Measurements from ENCODE around the gene ZDHHC15. TPM values are rescaled to one million over a fixed set of nuclear protein-coding genes. Genes with fewer than 3 reads are reported as not detected.
"Not testable (repeated sequence)": the region's sequence is repeated elsewhere in the genome, so short reads cannot be mapped to it uniquely, and the experiment has no call there.

The ZDHHC15 gene
- total RNA-seq, 1 experiment from 2014 or later, result 0.67 TPM

DNA sequence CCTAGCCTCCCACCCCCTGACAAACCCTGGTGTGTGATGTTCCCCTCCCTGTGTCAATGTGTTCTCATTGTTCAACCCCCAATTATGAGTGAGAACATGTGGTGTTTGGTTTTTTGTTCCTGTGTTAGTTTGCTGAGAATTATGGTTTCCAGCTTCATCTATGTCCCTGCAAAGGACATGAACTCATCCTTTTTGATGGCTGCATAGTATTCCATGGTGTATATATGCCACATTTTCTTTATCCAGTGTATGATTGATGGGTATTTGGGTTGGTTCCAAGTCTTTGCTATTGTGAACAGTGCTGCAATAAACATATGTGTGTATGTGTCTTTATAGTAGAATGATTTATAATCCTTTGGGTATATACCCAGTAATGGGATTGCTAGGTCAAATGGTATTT lies 174.2 kb downstream of the ZDHHC15 start:
- not testable (repeated sequence) for H3K9me3 ChIP-seq (replicated peaks); H3K27ac ChIP-seq; H3K27me3 ChIP-seq; DNase-seq; H3K4me1 ChIP-seq; H3K4me3 ChIP-seq; H3K36me3 ChIP-seq

- Histone ChIP-seq H3K27ac (no peak overlapping the region), H3K9me3 (replicated peaks) (peaks cover 6% of the 10 kb centered on the region; the same call in 1 of the 2 replicates), H3K27me3 (no peaks in the 10 kb centered on the region), H3K4me1 (no peaks in the 10 kb centered on the region), H3K4me3 (no peak overlapping the region), H3K36me3 (no peaks in the 10 kb centered on the region)
- DNase-seq, result peak in 1 of 2 experiments; percentile 24
Measured at GRCh38 chrX:75337525-75337924, 185.3 kb downstream of the ZDHHC15 start.

- DNase-seq, result no peak
Measured at GRCh38 chrX:75335127-75335458, 187.7 kb downstream of the ZDHHC15 start.

GRCh38 chrX:75334407-75335126 lies 188.3 kb downstream of the ZDHHC15 start:
- not testable (repeated sequence) for H3K27ac ChIP-seq; H3K9me3 ChIP-seq (replicated peaks); H3K36me3 ChIP-seq; H3K4me3 ChIP-seq; H3K27me3 ChIP-seq; H3K4me1 ChIP-seq; DNase-seq

More at GRCh38 chrX:75335127-75335458, 187.7 kb downstream of the ZDHHC15 start:
- Histone ChIP-seq H3K27me3 (no peaks in the 10 kb centered on the region), H3K9me3 (replicated peaks) (peaks cover 6% of the 10 kb centered on the region; the same call in 1 of the 2 replicates), H3K36me3 (no peaks in the 10 kb centered on the region), H3K4me1 (no peaks in the 10 kb centered on the region), H3K27ac (no peak overlapping the region), H3K4me3 (no peak overlapping the region)

DNA sequence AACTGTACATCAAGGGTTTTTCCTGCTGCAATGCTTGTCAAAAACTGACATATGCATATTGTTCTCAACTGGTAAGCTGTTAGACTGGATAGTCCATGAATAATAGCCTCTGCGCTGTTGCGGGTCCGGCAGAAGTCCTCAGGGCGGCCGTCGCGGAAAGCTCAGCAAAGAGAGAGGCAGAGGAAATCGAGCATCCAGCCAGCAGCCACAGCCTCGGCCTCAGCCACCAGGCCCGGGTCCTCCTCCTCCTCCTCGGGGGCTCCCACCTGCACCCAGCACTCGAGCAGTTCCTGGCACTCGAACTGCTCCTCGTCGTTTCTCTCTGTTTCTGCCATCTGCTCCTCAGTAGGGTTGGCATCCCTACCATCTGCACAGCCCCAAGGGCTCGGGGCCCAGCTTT lies 195.2 kb downstream of the ZDHHC15 start:
- Histone ChIP-seq H3K9me3 (replicated peaks) (no peaks in the 10 kb centered on the region), H3K27ac (no peak overlapping the region), H3K27me3 (no peaks in the 10 kb centered on the region), H3K4me3 (no peak overlapping the region), H3K4me1 (no peaks in the 10 kb centered on the region), H3K36me3 (no peaks in the 10 kb centered on the region)
- no peak for DNase-seq

Other genes starting within 250 kb of the ZDHHC15 start
- gene UPRT, start 249.0 kb downstream of the ZDHHC15 start, total RNA-seq (2014; rRNA removed; shearing (Covaris generic)), result 20.2 and 21.3 TPM in 2 replicates

Data from SJCRH30 (cell line).